Colonic mucosa (tissue), 4 donors: Measurements from ENCODE around the gene CHD6. TPM values are rescaled to one million over a fixed set of nuclear protein-coding genes. Genes with fewer than 3 reads are reported as not detected.

ENCODE experiments used
- DNase-seq: peaks from one replicate; pipeline ENCODE4 v3.0.0-alpha.2; 2020
- H3K27ac ChIP-seq: fragments of 200-600 bp; one replicate; pipeline ENCODE4 v1.8.0; 2021
- H3K27me3 ChIP-seq: fragments of 200-600 bp; one replicate; pipeline ENCODE4 v1.8.0; 2021
- H3K36me3 ChIP-seq: fragments of 200-600 bp; one replicate; pipeline ENCODE4 v1.8.0; 2021
- H3K4me1 ChIP-seq: fragments of 200-600 bp; one replicate; pipeline ENCODE4 v1.8.0; 2021; ENCODE audit warnings: mild to moderate bottlenecking
- H3K4me3 ChIP-seq: fragments of 200-600 bp; one replicate; pipeline ENCODE4 v1.8.0; 2021
- H3K9ac ChIP-seq, 2 donors: one replicate each; pipeline ENCODE4 v1.7.0; 2013; ENCODE audit warnings: control low read depth in 2 of 2, low read depth in 2 of 2, low read length in 2 of 2
- H3K9me3 ChIP-seq: fragments of 200-600 bp; one replicate; pipeline ENCODE4 v1.8.0; 2021
- intact Hi-C: fragments of 100-400 bp; cut with DNase I; formaldehyde crosslinking; loops from one replicate; pipeline ENCODE4 v1.14.1; 2022
- total RNA-seq, 2 donors: library from RNA; stranded (reverse); fragmentation: NEBNext Ultra II Directional in 1 of 2; extraction: Animal tissue kit (Norgen Biotek cat#: 25700) in 1 of 2; gene quantifications; one replicate each; pipeline ENCODE4 v1.2.1, GENCODE V29; 2021
- TF ChIP-seq, protein P1 (sequence below): fragments of 200-600 bp; IDR thresholded peaks from one replicate; pipeline ENCODE4 v1.8.0; 2022; ENCODE audit warnings: antibody characterized with exemption, mild to moderate bottlenecking
- donor health status: healthy.
- donor health status: DM: no; HTN: no; CAD: no.
- donor health status: DM: no; HTN: no; CAD: no.

The CHD6 gene
- total RNA-seq, 2 donors from 2014 or later, result 18.9 to 27.2 TPM

DNA sequence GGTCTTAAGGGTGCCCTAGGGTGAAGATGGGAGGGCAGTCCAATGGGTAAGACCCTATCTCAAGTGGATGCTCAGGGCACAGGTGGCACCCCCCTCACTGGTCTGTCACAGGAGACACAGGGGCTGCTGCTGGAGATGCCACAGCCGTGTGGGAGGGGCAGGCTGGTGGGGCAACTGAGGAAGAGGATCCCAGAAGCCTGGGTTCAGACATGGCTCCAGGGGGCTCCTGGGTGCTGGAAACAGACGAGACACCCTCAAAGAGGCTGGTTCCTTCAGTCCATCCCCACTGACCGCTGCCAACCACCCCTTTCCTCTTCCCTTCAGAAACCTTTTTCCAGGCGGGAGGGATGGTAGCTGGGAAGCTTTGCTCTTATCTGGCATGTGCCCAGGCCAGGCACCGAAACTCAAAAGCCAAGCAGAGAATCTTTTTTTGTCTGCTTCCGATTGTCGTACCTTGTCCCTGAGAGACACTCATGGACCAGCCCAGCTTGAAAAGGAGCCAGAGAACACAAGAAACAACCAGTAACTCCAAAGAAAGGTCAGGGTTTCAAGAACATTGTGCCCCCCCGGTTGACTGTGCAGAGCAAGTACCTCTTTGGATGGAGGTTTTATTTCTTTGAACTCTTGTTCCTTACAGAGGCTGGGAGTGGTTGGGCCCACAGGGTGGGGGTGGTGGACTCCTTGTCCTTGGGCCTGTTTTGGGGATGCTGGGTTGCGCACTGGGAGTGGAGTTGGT lies 223.1 kb downstream of the CHD6 start:
- DNase-seq, result no peak
- H3K9me3 ChIP-seq, result no peaks in the 10 kb centered on the region
- H3K27ac ChIP-seq, result no peak overlapping the region
- TF ChIP-seq, protein P1, sequence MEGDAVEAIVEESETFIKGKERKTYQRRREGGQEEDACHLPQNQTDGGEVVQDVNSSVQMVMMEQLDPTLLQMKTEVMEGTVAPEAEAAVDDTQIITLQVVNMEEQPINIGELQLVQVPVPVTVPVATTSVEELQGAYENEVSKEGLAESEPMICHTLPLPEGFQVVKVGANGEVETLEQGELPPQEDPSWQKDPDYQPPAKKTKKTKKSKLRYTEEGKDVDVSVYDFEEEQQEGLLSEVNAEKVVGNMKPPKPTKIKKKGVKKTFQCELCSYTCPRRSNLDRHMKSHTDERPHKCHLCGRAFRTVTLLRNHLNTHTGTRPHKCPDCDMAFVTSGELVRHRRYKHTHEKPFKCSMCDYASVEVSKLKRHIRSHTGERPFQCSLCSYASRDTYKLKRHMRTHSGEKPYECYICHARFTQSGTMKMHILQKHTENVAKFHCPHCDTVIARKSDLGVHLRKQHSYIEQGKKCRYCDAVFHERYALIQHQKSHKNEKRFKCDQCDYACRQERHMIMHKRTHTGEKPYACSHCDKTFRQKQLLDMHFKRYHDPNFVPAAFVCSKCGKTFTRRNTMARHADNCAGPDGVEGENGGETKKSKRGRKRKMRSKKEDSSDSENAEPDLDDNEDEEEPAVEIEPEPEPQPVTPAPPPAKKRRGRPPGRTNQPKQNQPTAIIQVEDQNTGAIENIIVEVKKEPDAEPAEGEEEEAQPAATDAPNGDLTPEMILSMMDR, result no peak
- no peaks in the 10 kb centered on the region for H3K36me3 ChIP-seq
- no peak overlapping the region for H3K4me3 ChIP-seq
- H3K4me1 ChIP-seq, result no peaks in the 10 kb centered on the region
- intact Hi-C loops, result no loop called here
- no peaks in the 10 kb centered on the region for H3K27me3 ChIP-seq
- no peak overlapping the region for H3K9ac ChIP-seq

- TF ChIP-seq, protein P1, result no peak
- DNase-seq, result no peak
- Histone ChIP-seq H3K36me3 (no peaks in the 10 kb centered on the region), H3K27me3 (no peaks in the 10 kb centered on the region), H3K9ac (no peak overlapping the region), H3K9me3 (no peaks in the 10 kb centered on the region), H3K27ac (no peak overlapping the region), H3K4me1 (no peaks in the 10 kb centered on the region), H3K4me3 (no peak overlapping the region)
- intact Hi-C loops, result no loop called here
Measured at GRCh38 chr20:41394081-41394480, 224.1 kb downstream of the CHD6 start.

DNA sequence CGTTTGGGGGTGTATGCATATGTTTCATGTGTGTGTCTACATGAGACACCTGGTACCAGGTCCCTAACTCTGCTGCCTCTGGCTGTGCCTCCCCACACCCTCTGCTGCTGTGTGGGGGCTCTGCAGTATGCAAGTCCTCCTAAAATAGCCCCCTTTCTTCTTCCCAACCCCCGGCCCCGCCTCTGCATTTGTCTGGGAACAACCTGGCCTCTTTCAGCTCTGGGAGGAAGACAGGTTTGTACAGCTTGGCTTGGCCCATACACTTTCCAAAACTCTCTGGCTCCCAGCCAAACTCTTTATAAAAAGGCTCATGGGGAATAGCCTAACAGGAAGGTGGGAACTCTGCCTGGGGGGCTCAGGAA lies 224.5 kb downstream of the CHD6 start:
- H3K9ac ChIP-seq, result no peak overlapping the region
- intact Hi-C loops, result no loop called here
- TF ChIP-seq, protein P1, result no peak
- H3K9me3 ChIP-seq, result no peaks in the 10 kb centered on the region
- H3K4me1 ChIP-seq, result no peaks in the 10 kb centered on the region
- H3K27me3 ChIP-seq, result no peaks in the 10 kb centered on the region
- no peaks in the 10 kb centered on the region for H3K36me3 ChIP-seq
- DNase-seq, result no peak
- no peak overlapping the region for H3K4me3 ChIP-seq
- no peak overlapping the region for H3K27ac ChIP-seq

DNA sequence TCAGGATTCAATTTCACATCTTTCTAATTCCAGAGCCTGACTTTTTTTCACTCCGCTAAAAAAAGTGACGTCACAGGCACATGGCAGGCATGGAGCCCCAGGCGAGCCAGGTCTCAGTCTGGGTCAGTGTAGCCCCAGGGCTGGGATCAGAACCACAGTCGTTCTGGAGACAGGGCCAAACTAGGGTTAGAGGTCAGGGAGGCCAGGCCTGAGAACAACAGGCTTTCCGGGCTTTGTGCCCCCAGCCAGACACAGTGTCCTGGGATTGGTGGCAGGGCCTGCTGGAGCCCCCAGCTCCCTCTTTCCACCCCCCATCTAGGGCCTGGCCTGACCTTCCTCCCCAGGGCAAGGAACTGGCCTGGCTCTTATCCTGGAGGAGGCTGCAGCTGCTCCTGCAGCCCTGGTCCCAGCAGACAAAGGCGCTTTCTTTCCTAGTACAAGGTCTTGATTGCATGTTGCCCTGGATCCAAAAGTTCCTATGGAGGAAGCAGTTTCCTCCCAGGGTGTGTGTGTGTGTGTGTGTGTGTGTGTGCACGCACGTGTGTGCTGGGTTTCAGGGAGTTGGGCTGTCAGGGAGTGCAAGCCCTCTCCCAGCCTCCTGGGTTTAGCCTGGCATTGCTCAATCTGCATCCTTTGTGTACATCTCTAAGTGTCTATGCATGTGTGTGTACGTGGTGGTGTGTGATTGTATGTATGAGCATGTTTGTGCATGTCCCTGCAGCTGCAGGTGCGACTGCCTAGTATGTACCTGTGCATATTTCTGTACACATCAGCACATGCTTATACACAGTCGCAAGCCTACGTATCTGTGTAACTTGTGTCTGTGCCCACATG lies 225.1 kb downstream of the CHD6 start:
- no peaks in the 10 kb centered on the region for H3K36me3 ChIP-seq
- no peaks in the 10 kb centered on the region for H3K4me1 ChIP-seq
- H3K27me3 ChIP-seq, result no peaks in the 10 kb centered on the region
- H3K9me3 ChIP-seq, result no peaks in the 10 kb centered on the region
- intact Hi-C loops, result no loop called here
- H3K27ac ChIP-seq, result no peak overlapping the region
- no peak overlapping the region for H3K9ac ChIP-seq
- DNase-seq, result no peak
- TF ChIP-seq, protein P1, result no peak
- no peak overlapping the region for H3K4me3 ChIP-seq

DNA sequence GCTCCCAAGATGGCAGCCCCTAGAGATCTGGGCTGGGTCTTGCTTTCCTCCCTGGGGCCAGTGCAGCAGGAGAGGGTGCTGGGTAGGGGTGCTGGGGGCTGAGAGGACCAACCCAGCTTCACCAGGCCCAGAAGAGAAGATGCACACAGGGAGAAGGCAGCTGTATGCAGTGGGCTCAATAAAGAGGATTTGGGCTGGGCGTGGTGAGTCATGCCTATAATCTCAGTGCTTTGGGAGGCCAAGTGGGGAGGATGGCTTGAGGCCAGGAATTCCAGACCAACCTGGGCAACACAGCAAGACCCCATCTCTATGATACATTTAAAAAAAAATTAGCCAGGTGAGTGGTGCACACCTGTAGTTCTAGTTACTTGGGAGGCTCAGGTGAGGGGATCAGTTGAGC lies 225.9 kb downstream of the CHD6 start:
- DNase-seq, result no peak
- Histone ChIP-seq H3K27me3 (no peaks in the 10 kb centered on the region), H3K4me1 (no peaks in the 10 kb centered on the region), H3K9ac (no peak overlapping the region), H3K27ac (no peak overlapping the region), H3K4me3 (no peak overlapping the region), H3K9me3 (no peaks in the 10 kb centered on the region), H3K36me3 (no peaks in the 10 kb centered on the region)
- intact Hi-C loops, result no loop called here
- TF ChIP-seq, protein P1, result no peak
